NCI-H128 (cell line): ENCODE measurements around the gene OPCML.

Experiments used
- DNase-seq: peaks from one replicate; lab custom pipeline; 2025; ENCODE audit not compliant: unreplicated experiment; lab: John Stamatoyannopoulos, UW

OPCML gene

DNA sequence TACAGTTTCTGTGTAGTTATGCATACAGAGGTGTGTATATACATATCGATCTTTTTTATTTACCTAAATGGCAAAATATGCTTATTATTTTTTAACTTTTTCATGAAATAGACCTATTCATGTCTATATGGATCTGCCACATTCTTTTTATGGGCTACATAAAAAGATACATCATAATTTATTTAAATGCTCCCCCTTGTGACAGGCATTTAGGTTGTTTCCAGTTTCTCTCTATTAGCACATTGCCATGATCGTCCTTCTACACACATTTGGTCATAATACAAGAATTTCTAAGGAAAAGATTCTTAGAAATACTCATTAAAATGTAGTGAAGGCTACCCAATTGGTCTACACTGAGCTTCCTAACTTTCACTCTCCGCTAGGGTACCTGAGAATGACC lies 1067.4 kb downstream of the OPCML start:
- no peak for DNase-seq

DNA sequence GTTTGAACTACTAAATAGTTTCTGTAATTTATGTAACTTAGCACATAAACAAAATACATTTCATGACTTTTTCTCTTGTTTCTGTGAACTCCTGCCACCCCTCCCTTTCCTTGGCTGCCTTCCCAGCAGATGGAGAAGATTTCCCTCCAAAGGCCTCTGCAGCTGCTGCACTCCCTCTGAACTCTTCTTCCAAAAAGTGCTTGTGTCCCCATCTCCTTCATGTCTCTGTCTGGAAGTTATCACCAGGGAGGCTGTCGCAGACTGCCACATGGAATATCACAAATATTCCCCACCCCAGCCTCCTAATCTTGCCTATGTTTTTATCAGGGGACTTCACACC lies 1068.3 kb downstream of the OPCML start:
- no peak for DNase-seq

DNA sequence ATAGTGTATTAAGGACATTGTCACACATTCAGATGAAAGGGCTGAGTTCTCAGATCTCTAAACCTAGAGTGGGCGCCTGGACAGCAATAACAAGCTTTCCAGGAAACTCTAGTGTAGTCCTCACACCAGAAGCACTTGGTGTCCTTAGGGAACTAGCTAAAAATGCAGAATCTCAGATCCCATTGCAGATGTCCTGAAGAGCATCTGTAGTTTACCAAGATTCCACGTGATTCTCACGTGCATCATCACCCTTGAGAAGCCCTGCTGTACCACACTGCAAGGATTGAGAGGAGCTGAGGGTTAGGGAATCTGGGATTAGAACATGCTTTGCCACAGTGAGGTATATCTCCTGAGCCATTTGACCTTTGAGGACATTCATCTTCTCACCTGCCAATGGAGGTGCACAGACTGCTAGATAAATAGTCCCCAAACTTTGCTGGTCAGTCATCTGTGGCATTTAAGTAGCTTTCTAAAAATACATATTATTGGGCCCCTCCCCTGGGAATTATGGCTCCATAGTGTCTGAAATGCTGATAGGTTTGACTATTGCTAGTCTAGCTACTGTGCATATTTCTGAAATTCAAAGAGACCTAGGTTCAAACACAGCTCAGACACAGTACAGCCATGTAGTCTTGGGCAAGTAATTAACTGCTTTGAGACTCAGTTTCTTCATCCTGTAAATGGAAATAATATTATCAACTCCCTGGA lies 1068.9 kb downstream of the OPCML start:
- no peak for DNase-seq

- DNase-seq: no peak
Measured at GRCh38 chr11:132459736-132460135, 1072.6 kb downstream of the OPCML start.

GRCh38 chr11:132457445-132457844 lies 1074.9 kb downstream of the OPCML start:
- no peak for DNase-seq

DNA sequence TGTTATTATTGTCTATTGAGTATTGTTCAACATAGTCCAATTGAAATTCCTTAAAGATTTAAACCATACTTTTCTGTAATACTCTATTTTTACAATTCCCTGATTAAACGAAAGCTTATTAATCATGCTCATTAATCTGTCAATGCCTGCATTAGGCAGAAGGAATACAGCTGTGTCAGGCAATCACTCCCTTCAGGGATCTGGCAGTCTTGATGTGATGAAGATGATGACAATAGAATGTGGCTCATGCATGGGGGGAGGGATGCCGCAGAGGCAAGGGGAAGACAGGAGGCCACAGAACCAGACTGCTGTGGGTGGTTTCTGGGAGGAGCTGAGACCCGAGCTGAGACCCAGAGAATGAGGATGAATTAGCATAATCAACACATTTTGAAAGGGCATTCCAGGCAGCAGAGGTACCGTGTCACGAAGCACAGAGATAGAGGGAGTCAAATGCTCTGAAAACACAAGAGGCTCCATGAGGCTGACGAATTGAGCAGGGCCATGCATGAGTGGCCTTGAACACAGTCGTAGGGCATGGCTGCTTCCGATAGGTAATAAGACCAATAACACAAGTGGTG lies 1075.5 kb downstream of the OPCML start:
- DNase-seq: no peak

GRCh38 chr11:132455044-132455443 lies 1077.3 kb downstream of the OPCML start:
- no peak for DNase-seq

DNA sequence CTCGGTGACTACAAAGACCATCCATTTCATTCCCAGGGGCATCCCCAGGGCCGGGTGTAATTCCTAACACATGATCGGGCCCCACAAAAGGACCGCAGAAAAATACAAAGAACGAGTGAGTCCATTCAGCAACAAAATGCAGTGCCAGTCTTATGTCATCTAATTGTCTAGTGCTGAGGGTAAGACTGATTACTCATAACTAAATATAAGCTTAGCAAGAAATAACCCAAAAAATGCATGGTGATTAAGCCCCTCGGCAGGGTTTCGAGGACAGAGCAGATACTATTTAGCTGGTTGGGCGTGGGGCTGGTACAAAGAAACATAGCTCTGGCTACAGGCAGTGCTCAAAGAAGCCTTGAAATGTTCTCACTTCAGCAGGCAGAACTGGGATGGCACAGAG lies 1078.9 kb downstream of the OPCML start:
- DNase-seq: no peak

DNA sequence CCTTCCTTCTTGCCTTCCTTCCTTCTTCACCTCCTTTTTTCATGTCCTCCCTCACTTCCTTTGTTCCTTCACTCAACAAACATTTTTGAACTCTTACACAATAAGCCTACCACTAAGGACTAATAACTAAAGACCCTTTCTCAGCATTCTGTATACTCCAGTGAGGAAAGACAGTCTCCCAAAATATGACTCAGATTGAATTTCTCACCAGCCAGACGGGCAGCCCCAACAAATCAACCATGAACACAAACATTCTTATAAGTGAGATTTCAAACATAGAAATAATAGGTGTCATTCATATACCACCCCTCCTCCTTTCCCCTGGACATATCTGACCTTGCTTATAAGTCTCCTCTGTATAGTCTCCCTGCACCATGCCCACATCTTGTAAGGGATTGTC lies 1079.7 kb downstream of the OPCML start:
- DNase-seq: no peak

DNA sequence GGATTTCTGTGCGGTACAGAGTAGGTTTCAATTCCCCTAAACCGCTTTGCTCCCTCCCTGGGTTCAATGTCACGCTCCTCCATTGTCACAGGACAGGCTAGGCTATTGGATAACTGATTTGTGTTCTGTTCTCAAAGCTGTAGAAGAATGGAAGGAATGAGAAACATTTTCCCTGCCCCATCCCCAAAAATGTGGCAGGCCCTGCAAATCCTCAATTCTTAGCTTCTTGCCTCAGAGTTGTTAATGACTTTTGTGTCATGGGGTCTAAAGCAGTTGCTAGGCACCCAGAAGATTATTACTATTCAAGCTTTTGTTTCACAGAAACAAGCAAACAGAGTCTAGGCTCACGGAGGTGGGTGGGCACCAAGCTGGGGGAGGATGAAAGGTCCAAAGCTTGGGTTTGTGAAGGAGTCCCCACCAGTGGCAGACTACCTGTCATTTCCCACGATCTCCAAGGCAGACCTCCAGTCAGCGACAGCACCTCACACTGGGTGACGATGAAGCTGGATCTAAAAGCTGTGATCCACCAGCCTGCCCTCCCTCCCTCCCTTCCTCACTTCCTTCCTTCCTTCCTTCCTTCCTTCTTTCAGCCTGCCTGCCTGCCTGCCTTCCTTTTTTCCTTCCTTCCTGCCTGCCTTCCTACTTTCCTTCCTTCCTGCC lies 1080.2 kb downstream of the OPCML start:
- DNase-seq: no peak

DNA sequence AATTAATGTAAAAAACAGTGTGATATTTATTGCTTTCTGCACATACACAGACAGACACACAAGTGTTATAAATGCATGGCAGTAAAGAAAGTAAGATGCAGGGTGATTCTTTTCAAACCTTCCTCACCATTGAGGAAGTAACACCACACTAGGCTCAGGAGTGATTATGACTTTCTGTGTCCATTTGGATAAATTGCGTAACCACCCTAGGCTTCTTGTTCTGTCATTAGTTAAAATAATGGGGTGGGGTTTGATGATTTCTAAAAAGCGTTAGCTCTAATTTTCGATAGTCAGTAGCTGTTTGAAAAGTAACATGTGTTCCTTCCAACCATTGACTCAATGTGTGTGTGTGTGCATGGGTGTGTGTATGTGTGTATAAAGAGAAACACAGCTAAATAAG lies 1081.7 kb downstream of the OPCML start:
- no peak for DNase-seq

- DNase-seq: no peak
Measured at GRCh38 chr11:132448334-132448995, 1083.8 kb downstream of the OPCML start.

GRCh38 chr11:132447761-132448160 lies 1084.5 kb downstream of the OPCML start:
- no peak for DNase-seq

DNA sequence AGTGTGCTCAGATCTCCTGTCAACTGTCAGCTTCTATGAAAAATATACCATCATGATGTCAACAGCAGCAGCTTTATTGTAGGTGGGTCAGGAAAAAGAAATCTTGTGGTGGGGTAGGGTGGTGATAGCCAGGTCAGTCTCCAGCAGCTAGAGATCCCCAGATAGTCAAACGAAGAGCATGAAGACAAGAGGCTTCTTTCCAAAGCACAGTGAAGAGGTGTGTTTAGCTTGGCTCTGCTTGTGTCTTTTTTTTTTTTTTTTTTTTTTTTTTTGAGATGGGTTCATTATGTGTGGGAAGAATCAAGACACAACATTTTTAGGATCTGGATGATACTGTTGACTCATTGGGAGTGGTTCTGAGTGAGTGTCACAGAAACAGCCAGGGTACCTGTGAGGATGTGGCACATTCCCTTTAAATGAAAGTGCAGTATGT lies 1086.4 kb downstream of the OPCML start:
- no peak for DNase-seq

DNA sequence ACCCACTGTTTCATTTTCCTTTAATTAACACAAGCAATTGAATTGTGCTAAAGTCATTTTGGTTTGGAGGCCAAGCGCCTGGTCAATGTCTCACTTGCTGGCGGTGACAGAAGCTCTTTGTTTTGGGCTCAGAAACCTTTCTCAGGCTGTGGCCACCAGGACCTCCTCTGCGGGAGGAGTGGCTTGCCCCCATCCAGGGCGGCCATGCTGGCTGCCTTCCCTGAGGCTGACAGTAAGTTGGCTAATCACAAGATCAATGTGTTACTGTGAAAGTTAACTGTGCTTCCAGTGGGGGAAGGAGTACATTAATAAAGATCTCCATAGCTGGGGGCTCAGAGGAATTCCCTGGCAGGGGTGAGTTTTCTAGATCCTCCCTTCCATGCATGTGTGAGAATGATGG lies 1087.4 kb downstream of the OPCML start:
- DNase-seq: no peak

GRCh38 chr11:132439711-132440255 lies 1092.5 kb downstream of the OPCML start:
- no peak for DNase-seq

DNA sequence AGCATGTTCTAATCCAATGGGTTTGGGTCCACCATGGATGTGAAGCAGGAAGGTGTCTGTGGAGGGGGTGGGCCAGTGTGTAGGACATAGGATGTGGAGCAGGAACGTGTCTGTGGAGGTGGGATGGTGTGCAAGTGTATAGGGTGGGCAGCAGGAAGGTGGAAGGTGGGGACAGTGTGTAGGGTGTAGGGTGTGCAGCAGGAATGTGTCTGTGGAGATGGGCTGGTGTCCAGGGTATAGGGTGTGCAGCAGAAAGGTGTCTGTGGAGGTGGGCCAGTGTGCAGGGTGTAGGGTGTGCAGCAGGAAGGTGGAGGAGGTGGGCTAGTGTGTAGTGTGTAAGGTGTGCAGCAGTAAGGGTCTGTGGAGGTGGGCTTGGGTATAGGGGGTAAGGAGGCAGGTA lies 1093.9 kb downstream of the OPCML start:
- DNase-seq: no peak

- no peak for DNase-seq
Measured at GRCh38 chr11:132430429-132431062, 1101.8 kb downstream of the OPCML start.

DNA sequence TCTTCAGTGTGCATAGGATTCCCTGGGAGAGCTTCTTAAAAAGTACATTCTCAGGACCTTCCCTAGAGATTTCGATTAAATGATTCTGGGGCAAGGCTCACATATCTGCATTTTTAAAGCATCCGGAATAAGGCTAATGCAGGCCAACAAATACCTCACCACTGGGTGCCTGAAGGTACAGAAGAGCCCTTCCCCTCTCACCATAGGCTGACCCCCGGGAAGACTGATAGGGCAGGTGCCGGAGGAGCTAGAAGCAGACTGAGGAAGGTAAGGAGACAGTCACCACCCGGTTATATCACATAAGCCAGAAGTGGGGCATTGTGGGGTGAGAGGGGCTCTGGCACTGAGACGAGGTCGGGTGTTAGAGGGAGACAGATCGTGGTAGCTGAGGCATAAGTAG lies 1102.6 kb downstream of the OPCML start:
- no peak for DNase-seq

- DNase-seq: no peak
Measured at GRCh38 chr11:132427611-132428010, 1104.7 kb downstream of the OPCML start.

GRCh38 chr11:132424433-132424832 lies 1107.9 kb downstream of the OPCML start:
- DNase-seq: no peak
